H1 (cell line): ENCODE results near the gene DNAL4.

Experiments
- ASH2L ChIP-seq: fragments of 200-600, 300-600 bp; sonication (generic); IDR thresholded peaks from one replicate; pipeline ENCODE4 v1.7.1; 2017; ENCODE audit warnings: low read length
- CBX5 ChIP-seq: fragments of 300-800, 300-1000 bp; sonication (generic); IDR thresholded peaks from 2 replicates; pipeline ENCODE4 v1.7.1; 2016; ENCODE audit warnings: antibody characterized with exemption, low read length, low read depth
- CHD7 ChIP-seq: fragments of 300-600 bp; sonication (generic); IDR thresholded peaks from 2 replicates; pipeline ENCODE4 v1.7.1; 2012; ENCODE audit warnings: low read length, moderate library complexity, mild to moderate bottlenecking, inconsistent platforms; ENCODE audit not compliant: insufficient replicate concordance
- JUND ChIP-seq: IDR thresholded peaks from 2 replicates; pipeline ENCODE4 v1.6.1; 2011; ENCODE audit warnings: mild to moderate bottlenecking, improper control_type of control experiment, low read length
- MAX ChIP-seq: IDR thresholded peaks from 2 replicates; pipeline ENCODE4 v1.6.1; 2012; ENCODE audit warnings: inconsistent platforms
- POLR2A ChIP-seq, 2 experiments: IDR thresholded peaks; 1 replicate in 1 of 2; 2 replicates in 1 of 2; pipeline ENCODE4 v1.6.1; 2011; ENCODE audit warnings: low read depth in 2 of 2, low read length in 2 of 2, mild to moderate bottlenecking in 2 of 2; ENCODE audit errors: control extremely low read depth in 1 of 2
- SIN3A ChIP-seq, 2 experiments: IDR thresholded peaks in 1 of 2; conservative IDR thresholded peaks in 1 of 2; 2 replicates each; pipeline ENCODE4 v1.6.1; 2011 to 2012; ENCODE audit warnings: low read length in 2 of 2, improper control_type of control experiment in 1 of 2, low read depth in 1 of 2, mild to moderate bottlenecking in 1 of 2
- SIRT6 ChIP-seq: IDR thresholded peaks from one replicate; pipeline ENCODE4 v1.7.1; 2012; ENCODE audit warnings: low read length, inconsistent platforms
- SIX5 ChIP-seq: IDR thresholded peaks from 2 replicates; pipeline ENCODE4 v1.6.1; 2011; ENCODE audit warnings: mild to moderate bottlenecking, low read depth, low read length
- TF ChIP-seq, protein P1 (sequence below), 3 experiments: IDR thresholded peaks; 1 replicate in 2 of 3; 2 replicates in 1 of 3; pipeline versions ENCODE4 v1.5.1 to v1.6.1; 2011; ENCODE audit warnings: low read length in 3 of 3, mild to moderate bottlenecking in 3 of 3, inconsistent platforms in 2 of 3, low read depth in 1 of 3, moderate library complexity in 1 of 3; ENCODE audit not compliant: insufficient read depth in 1 of 3; ENCODE audit errors: control extremely low read depth in 1 of 3
- TF ChIP-seq, protein P2 (sequence below): IDR thresholded peaks from 2 replicates; pipeline ENCODE4 v1.6.1; 2011; ENCODE audit warnings: low read length, improper control_type of control experiment

- TF ChIP-seq, protein P1, sequence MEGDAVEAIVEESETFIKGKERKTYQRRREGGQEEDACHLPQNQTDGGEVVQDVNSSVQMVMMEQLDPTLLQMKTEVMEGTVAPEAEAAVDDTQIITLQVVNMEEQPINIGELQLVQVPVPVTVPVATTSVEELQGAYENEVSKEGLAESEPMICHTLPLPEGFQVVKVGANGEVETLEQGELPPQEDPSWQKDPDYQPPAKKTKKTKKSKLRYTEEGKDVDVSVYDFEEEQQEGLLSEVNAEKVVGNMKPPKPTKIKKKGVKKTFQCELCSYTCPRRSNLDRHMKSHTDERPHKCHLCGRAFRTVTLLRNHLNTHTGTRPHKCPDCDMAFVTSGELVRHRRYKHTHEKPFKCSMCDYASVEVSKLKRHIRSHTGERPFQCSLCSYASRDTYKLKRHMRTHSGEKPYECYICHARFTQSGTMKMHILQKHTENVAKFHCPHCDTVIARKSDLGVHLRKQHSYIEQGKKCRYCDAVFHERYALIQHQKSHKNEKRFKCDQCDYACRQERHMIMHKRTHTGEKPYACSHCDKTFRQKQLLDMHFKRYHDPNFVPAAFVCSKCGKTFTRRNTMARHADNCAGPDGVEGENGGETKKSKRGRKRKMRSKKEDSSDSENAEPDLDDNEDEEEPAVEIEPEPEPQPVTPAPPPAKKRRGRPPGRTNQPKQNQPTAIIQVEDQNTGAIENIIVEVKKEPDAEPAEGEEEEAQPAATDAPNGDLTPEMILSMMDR (IDR thresholded peaks at IDR 0.05; ENCODE audit: control extremely low read depth in 1 of 3, insufficient read depth in 1 of 3, low read depth in 1 of 3, low read length in 3 of 3), result no peak
- TF ChIP-seq SIX5, result no peak
- TF ChIP-seq MAX, result no peak
- TF ChIP-seq CBX5, result no peak
- TF ChIP-seq JUND, result no peak
- TF ChIP-seq, protein P2, sequence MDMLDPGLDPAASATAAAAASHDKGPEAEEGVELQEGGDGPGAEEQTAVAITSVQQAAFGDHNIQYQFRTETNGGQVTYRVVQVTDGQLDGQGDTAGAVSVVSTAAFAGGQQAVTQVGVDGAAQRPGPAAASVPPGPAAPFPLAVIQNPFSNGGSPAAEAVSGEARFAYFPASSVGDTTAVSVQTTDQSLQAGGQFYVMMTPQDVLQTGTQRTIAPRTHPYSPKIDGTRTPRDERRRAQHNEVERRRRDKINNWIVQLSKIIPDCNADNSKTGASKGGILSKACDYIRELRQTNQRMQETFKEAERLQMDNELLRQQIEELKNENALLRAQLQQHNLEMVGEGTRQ, result no peak
- TF ChIP-seq CHD7, result no peak
- TF ChIP-seq POLR2A (IDR thresholded peaks at IDR 0.05; ENCODE audit: control extremely low read depth in 1 of 2, low read depth in 2 of 2, low read length in 2 of 2), result no peak
- no peak for TF ChIP-seq SIRT6
- TF ChIP-seq ASH2L, result no peak
- TF ChIP-seq SIN3A (conservative IDR thresholded peaks at IDR 0.05 in 1 of 2, IDR thresholded peaks at IDR 0.05 in 1 of 2; ENCODE audit: low read depth in 1 of 2, low read length in 2 of 2), result no peak
Observed at GRCh38 chr22:38767313-38767712, 26.6 kb downstream of the DNAL4 start.
